ENCODE results near the gene PREX1. TPM values are rescaled to one million over a fixed set of nuclear protein-coding genes. Genes with fewer than 3 reads are reported as not detected.

Gene PREX1
- total and polyA plus RNA-seq, 2 donors (not counting 1 experiment from before 2014, with no cell fraction given), result 1.0 to 3.1 TPM

- no peak for TF ChIP-seq EZH2 (IDR thresholded peaks at IDR 0.05; ENCODE audit: low read length, missing control alignments)
- no peak for TF ChIP-seq CTCF (conservative IDR thresholded peaks at IDR 0.05 in 1 of 2, IDR thresholded peaks at IDR 0.05 in 1 of 2; ENCODE audit: low read depth in 1 of 2, low read length in 2 of 2)
- Histone ChIP-seq H4K20me1 (ENCODE audit: control insufficient read depth, extremely low read depth, insufficient read depth, low read length) (no peaks in the 10 kb centered on the region), H3K9ac (ENCODE audit: insufficient read depth, low read length) (no peak overlapping the region), H3K79me2 (ENCODE audit: control insufficient read depth, insufficient read depth, low read length) (no peaks in the 10 kb centered on the region), H3K36me3 (ENCODE audit: control insufficient read depth, insufficient read depth, low read length) (no peaks in the 10 kb centered on the region), H3K27ac (ENCODE audit: insufficient read depth, low read length) (no peak overlapping the region), H3K27me3 (ENCODE audit: control insufficient read depth, insufficient read depth, low read length) (peaks cover 2% of the 10 kb centered on the region), H3K4me2 (ENCODE audit: extremely low read depth, insufficient read depth, low read length) (no peak overlapping the region), H2AFZ (ENCODE audit: low read length) (no peak overlapping the region), H3K9me3 (ENCODE audit: control insufficient read depth, insufficient read depth, low read depth, low read length) (no peaks in the 10 kb centered on the region), H3K4me1 (ENCODE audit: control insufficient read depth, extremely low read depth, insufficient read depth, low read length) (no peaks in the 10 kb centered on the region), H3K4me3 (replicated peaks in 1 of 4; ENCODE audit: control extremely low read depth in 1 of 4, insufficient read depth in 1 of 4, low read depth in 3 of 4, low read length in 4 of 4) (no peak overlapping the region)
- no peak for DNase-seq (ENCODE audit: low read depth in 2 of 2)
These were observed 28.3 kb upstream of the PREX1 start for GRCh38 chr20:48856130-48856529.

- H4K20me1 ChIP-seq (ENCODE audit: control insufficient read depth, extremely low read depth, insufficient read depth, low read length), result no peaks in the 10 kb centered on the region
- no peak for DNase-seq (ENCODE audit: low read depth in 2 of 2)
- H3K79me2 ChIP-seq (ENCODE audit: control insufficient read depth, insufficient read depth, low read length), result no peaks in the 10 kb centered on the region
- no peak overlapping the region for H2AFZ ChIP-seq (ENCODE audit: low read length)
- no peaks in the 10 kb centered on the region for H3K36me3 ChIP-seq (ENCODE audit: control insufficient read depth, insufficient read depth, low read length)
- H3K27me3 ChIP-seq (ENCODE audit: control insufficient read depth, insufficient read depth, low read length), result peaks cover under 1% of the 10 kb centered on the region
- no peak overlapping the region for H3K27ac ChIP-seq (ENCODE audit: insufficient read depth, low read length)
- no peak overlapping the region for H3K4me2 ChIP-seq (ENCODE audit: extremely low read depth, insufficient read depth, low read length)
- no peaks in the 10 kb centered on the region for H3K4me1 ChIP-seq (ENCODE audit: control insufficient read depth, extremely low read depth, insufficient read depth, low read length)
- TF ChIP-seq CTCF (conservative IDR thresholded peaks at IDR 0.05 in 1 of 2, IDR thresholded peaks at IDR 0.05 in 1 of 2; ENCODE audit: low read depth in 1 of 2, low read length in 2 of 2) (no peak), EZH2 (IDR thresholded peaks at IDR 0.05; ENCODE audit: low read length, missing control alignments) (no peak)
- H3K9ac ChIP-seq (ENCODE audit: insufficient read depth, low read length), result no peak overlapping the region
- no peak overlapping the region for H3K4me3 ChIP-seq (replicated peaks in 1 of 4; ENCODE audit: control extremely low read depth in 1 of 4, insufficient read depth in 1 of 4, low read depth in 3 of 4, low read length in 4 of 4)
- H3K9me3 ChIP-seq (ENCODE audit: control insufficient read depth, insufficient read depth, low read depth, low read length), result no peaks in the 10 kb centered on the region
These were observed 27.2 kb upstream of the PREX1 start for GRCh38 chr20:48855046-48855445.

GRCh38 chr20:48852609-48853008 is 24.8 kb upstream of the PREX1 start:
- H3K27me3 ChIP-seq (ENCODE audit: control insufficient read depth, insufficient read depth, low read length), result no peaks in the 10 kb centered on the region
- H3K4me3 ChIP-seq (replicated peaks in 1 of 4; ENCODE audit: control extremely low read depth in 1 of 4, insufficient read depth in 1 of 4, low read depth in 3 of 4, low read length in 4 of 4), result no peak overlapping the region
- H3K4me2 ChIP-seq (ENCODE audit: extremely low read depth, insufficient read depth, low read length), result no peak overlapping the region
- H3K9ac ChIP-seq (ENCODE audit: insufficient read depth, low read length), result no peak overlapping the region
- no peak for DNase-seq (ENCODE audit: low read depth in 2 of 2)
- no peaks in the 10 kb centered on the region for H3K4me1 ChIP-seq (ENCODE audit: control insufficient read depth, extremely low read depth, insufficient read depth, low read length)
- no peak overlapping the region for H3K27ac ChIP-seq (ENCODE audit: insufficient read depth, low read length)
- no peak overlapping the region for H2AFZ ChIP-seq (ENCODE audit: low read length)
- TF ChIP-seq EZH2 (IDR thresholded peaks at IDR 0.05; ENCODE audit: low read length, missing control alignments) (no peak), CTCF (conservative IDR thresholded peaks at IDR 0.05 in 1 of 2, IDR thresholded peaks at IDR 0.05 in 1 of 2; ENCODE audit: low read depth in 1 of 2, low read length in 2 of 2) (no peak)
- H3K79me2 ChIP-seq (ENCODE audit: control insufficient read depth, insufficient read depth, low read length), result no peaks in the 10 kb centered on the region
- no peaks in the 10 kb centered on the region for H4K20me1 ChIP-seq (ENCODE audit: control insufficient read depth, extremely low read depth, insufficient read depth, low read length)
- no peaks in the 10 kb centered on the region for H3K9me3 ChIP-seq (ENCODE audit: control insufficient read depth, insufficient read depth, low read depth, low read length)
- H3K36me3 ChIP-seq (ENCODE audit: control insufficient read depth, insufficient read depth, low read length), result no peaks in the 10 kb centered on the region

All from fibroblast of lung (primary cell).